ENCODE measurements around the gene SMS.

GRCh38 chrX:21960569-21961541, 20.3 kb downstream of the SMS start:
- TF ChIP-seq EZH2 (IDR thresholded peaks at IDR 0.05) (no peak), FOXP2 (optimal IDR thresholded peaks at IDR 0.05; ENCODE audit: control extremely low read depth, extremely low read length, insufficient read depth) (no peak), POLR2AphosphoS5 (IDR thresholded peaks at IDR 0.05; ENCODE audit: borderline replicate concordance, low read depth, low read length) (no peak)

All from SK-N-MC (cell line).